ENCODE measurements around the gene PHF21A.
"Not testable (repeated sequence)": the region's sequence is repeated elsewhere in the genome, so short reads cannot be mapped to it uniquely, and the experiment has no call there.

The PHF21A gene

DNA sequence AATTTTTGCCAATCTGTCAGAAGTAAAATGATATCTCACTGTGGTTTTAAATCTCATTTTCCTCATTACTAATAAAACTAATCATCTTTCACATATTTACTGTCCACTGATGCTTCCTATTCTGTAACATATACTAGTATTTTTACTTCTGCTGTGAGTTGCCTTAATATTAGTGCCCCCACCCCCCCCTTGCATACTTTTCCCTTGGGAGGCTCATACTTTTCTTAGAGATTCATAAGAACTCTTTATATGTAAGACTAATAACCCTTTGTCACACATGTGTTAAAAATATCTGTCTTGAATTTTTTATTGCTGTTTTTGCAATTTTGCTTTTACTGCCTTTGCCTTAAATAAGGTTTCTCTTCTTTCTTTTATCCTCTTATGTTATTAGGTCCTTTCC is 87.2 kb downstream of the PHF21A start:
- DNase-seq (ENCODE audit: low spot score): no peak

DNA sequence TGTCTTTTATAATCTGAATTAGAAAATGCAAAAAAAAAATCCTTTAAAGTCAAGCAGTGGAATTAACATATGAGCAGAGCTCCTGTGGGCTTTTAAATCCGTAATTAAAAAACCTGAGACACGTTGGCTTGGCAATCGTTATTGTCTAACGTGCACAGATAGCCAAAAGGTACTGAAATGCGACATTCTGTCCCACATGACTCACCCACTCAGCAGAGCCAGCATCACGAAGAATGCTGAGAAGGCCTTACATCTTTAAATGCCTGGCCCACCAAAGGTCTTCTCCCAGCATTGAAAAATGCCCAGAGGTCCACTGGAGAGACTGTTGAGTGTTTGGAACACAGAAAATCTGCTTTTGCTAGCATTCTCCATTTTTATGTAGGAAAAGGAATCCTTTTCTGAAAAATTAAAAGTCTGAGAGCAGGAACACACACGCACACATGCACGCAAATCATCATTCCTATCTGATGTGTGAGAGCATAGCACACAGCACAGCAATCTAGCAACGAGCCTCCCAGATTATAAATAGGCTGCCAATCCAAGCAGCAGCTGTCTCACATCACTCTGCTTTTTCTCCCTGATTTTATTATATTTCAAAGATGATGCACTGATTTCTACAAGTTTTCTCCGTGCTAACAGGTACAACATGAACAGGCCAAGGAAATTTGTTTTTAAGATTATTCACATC is 94.5 kb downstream of the PHF21A start:
- DNase-seq (ENCODE audit: low spot score): no peak

DNA sequence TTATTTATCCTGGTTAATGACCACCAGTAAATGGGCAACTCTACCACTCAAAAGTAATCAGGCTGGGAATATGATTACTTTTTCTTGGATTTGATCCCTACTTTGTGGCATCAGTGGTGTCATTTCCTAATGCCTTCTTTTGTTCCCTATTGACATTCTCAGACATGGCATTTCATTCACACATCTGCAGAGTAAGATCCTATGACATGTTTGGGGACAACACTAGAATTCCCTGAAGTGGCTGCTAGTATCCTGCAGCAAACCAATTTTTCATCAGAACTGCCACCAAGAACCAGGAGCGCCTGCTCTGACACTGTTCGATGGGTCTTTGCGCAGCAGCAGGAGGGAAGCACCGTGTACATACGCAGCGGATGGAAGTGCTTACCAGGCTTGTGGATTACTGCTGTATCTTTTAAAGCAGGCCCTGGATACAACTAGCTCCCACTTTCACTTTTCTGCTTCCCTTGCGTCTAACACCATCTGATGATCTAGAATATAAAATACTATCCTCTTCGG is 101.1 kb downstream of the PHF21A start:
- DNase-seq (ENCODE audit: low spot score): no peak

DNA sequence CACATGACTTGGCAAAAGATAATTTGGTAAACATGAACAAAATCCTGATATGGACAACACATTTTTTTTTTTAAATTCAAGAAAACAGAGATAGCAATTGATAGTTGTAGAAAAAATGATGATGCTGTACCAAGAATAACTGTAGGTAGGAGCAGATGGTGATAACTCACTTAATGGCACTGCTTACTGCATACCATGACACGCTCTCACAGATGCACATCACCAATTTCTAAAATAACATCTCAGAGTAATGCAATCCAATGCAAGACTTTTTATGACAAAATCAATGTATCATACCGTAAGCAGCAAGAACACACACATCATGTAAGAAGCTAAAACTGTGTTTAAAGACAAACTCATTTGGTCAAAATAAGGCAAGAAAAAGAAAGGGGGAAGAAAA is 102.6 kb downstream of the PHF21A start:
- DNase-seq (ENCODE audit: low spot score): no peak

DNA sequence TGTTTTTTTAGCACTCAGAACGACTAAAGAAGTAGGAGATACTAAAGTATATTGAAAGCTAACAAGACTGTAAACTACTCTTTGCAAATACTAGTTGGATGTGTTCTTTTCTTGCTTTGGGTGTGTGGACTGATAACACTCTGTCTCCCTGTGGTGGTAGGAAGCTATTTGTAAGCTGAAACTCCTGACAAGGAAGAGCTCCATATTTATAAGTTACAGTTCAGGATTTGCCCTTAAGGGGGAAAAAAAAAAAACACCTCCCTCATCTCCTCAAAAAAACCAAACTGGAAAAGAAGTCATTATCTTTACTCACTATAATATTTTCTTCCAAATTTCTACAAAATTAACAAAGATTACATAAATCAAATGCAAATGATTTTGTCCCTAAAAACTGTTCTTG is 103.9 kb downstream of the PHF21A start:
- DNase-seq (ENCODE audit: low spot score): no peak

DNA sequence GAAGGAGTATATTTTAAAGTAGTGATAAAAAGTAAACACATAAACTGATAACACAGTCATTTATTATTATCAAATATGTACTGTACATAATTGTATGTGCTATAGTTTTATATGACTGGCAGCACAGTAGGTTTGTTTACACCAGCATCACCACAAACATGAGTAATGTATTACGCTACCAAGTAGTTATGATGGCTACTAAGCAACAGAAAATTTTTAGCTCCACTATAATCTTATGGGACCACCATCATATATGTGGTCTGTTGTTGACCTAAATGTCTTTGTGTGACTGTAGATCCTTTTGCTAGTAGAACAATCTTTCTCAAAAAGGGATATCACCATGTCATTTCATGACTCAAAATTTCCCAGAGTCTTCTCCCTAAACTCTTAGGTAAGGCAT is 105.3 kb downstream of the PHF21A start:
- DNase-seq (ENCODE audit: low spot score): no peak

DNA sequence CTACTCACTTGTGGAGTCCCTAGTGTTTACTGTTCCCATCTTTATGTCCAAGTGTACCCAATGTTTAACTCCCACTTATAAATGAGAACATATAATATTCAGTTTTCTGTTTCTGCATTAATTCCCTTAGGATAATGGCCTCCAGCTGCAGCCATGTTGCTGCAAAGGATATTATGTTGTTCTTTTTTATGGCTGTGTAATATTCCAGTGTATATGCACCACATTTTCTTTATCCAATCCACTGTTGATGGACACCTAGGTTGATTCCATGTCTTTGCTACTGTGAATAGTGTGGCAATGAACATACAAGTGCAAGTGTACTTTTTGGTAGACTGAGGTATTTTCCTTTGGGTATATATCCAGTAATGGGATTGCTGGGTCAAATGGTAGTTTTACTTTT is 107.1 kb downstream of the PHF21A start:
- not testable (repeated sequence) for DNase-seq (ENCODE audit: low spot score)

DNA sequence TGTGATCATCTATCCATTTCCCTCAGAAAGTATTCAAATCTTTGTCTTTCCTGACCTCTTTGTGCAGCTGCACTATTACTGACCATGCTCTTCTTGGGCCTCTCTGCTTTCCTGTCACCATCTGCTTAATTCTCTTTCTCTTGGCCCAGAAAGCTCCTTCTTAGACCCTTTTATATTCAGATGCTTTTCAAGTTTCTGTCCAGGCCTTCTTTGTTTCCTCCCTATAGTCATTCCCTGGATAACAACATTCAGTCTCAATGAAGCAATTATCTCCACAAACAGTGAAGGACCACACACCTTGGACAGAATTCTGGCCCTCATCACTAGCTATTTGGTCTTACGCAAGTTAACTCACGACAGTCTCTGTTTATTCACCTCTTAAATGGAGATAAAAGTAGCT is 109.1 kb downstream of the PHF21A start:
- no peak for DNase-seq (ENCODE audit: low spot score)

DNA sequence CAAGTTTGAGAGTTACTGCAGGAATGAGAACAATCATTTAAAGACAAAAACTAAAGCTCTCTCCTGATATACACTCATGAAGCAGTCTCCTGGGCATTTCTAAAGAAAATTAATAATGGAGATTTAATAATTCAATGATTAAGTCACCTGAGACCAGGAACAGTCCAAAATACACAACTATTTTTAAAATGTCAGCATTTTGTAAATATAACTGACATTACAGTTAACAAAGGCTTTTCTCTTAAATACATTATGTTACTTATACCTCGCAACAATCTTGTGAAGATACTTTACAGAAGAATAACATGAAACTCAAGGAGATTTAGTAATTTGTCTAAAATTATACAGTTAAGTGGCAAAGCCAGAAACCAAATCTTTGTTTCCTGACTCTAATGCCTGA is 111.2 kb downstream of the PHF21A start:
- DNase-seq (ENCODE audit: low spot score): no peak

DNA sequence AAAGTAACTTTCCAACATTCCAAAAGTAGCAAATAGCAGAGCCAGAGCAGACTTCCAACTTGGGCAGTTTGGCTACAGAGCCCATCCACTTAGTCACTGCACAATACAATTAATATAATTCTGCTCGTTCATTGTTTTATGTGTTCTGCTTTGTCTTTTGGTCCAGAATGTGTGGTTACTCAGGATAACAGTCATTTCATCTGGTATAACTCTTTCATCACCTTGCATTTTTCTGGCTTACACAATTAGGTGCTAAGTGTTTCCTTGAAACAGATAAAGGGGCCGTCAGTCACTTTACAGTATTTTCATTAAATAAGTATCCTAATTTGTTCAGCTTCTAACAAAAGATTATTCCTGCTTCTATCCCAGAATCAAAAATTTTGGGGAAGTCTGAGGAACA is 111.6 kb downstream of the PHF21A start:
- DNase-seq (ENCODE audit: low spot score): no peak

DNA sequence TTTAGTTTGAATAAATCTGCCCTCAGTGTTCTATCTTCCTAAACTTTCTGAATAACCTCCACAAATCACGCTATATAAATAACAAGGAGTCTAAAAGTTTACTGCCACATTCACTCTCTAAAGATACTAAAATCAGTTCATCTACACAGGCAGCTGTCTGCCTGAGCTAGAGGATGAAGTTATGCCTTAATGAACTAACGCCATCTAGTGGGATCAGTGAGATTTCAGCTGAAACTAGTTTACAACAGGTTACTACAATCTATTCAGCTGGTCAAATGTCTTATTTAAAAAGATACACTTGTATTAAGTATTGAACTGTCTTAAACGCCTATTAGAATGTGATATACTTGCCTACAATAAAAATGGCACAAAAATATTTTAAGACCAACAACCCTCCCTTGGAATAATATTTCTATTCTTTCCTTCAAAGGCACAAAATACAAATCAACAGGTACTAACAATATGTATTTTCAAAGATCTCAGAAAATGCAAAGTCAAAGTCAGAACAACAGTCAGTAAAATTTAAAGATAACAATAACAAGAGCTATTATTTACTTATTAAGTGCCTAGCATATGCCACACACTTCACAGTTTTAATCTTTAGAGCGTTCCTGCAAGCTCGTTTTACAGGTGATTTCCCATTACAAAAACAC is 114.7 kb downstream of the PHF21A start:
- DNase-seq (ENCODE audit: low spot score): peak; percentile 84

DNA sequence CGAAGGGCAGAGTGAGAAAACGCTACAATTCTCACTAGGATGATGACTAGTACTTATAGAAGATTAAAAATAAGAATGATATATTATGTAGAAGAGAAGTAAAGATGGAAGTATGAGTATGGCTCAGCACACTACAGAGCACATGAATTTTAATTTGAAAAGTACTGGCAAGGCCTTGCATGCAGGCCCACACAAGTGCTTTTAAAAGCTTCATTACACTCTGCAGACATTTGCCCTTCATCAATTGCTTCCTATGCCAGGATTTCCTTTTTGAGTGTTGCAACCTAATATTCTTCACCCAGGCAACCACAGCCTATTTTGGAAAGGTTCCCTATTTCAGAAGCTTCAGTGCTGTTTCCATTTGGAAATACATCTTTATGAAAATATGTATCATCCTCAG is 117.7 kb downstream of the PHF21A start:
- no peak for DNase-seq (ENCODE audit: low spot score)

DNA sequence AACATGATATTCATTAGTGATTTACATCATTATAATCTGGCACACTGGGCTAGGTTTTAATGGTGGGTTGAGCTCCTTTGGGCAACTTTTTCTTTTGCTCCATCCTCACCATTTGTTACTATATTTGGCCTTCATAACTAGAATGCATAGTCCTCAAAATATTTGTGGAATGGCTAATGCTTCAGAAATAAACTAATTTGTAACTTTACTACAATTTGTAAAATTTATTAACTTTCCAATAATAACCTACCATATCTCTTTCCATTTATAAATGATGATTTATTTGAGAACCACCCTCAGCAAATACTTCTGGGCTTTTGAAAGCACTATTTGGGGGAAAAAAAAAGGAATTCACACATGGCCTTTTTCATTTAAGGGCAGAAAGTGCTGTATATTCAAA is 119.1 kb downstream of the PHF21A start:
- no peak for DNase-seq (ENCODE audit: low spot score)

DNA sequence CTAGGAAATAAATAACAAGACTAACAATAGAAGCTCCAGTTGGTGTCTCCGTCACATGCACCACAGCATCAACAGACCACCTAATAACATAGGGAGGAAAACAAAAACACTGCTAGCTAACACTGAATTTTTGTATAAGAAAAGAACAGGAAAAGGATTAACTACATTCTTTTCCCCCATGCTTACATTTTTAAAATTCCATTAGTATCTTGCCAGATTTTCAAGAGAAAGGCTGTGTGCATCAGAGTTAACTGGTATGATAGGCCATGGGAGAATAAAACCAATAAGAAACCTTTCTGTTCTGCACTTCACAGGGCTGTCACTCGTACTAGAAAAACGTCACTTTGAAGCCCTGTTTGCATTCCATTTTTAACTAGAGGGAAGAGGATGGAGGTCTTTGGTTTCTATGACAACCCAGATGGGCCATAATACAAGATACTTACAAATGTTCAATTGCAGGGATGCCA is 119.8 kb downstream of the PHF21A start:
- no peak for DNase-seq (ENCODE audit: low spot score)

DNA sequence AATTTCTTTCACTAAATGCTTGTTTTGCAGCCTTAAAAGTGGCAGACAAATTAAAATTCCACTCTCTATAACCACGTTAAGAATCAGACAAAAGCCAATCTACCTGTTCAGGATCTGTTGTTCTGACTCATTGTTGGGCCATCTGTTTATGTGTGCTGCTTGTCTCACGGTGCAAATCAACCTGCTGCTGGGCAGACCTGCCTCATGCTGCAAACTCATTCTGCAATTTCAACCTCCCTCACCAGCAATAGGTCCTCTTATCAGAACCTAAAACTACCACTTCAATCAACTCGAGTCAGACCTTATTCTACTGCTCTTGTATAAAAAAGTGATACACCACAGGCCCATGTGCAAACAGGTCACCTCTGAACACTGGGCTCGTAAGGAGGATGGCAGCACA is 123.7 kb downstream of the PHF21A start:
- no peak for DNase-seq (ENCODE audit: low spot score)

DNA sequence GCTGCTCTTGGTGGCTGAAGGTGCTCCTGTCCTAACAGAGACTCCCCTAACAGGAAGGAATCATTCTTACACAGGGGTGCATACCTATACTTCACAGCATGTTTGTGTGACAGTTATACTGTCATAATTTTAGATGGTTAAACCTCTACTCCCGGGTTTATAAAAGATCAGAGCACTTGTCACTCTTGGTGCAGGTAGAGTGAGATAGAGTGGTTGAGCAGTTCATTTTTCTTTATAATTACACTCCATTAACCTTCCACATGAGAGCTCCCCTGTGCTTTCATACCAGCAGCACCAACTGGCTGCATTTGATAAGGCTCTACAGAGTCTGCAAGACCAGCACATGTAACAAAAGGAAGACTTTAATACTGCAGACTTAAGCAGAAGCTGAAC is 125.9 kb downstream of the PHF21A start:
- DNase-seq (ENCODE audit: low spot score): no peak

DNA sequence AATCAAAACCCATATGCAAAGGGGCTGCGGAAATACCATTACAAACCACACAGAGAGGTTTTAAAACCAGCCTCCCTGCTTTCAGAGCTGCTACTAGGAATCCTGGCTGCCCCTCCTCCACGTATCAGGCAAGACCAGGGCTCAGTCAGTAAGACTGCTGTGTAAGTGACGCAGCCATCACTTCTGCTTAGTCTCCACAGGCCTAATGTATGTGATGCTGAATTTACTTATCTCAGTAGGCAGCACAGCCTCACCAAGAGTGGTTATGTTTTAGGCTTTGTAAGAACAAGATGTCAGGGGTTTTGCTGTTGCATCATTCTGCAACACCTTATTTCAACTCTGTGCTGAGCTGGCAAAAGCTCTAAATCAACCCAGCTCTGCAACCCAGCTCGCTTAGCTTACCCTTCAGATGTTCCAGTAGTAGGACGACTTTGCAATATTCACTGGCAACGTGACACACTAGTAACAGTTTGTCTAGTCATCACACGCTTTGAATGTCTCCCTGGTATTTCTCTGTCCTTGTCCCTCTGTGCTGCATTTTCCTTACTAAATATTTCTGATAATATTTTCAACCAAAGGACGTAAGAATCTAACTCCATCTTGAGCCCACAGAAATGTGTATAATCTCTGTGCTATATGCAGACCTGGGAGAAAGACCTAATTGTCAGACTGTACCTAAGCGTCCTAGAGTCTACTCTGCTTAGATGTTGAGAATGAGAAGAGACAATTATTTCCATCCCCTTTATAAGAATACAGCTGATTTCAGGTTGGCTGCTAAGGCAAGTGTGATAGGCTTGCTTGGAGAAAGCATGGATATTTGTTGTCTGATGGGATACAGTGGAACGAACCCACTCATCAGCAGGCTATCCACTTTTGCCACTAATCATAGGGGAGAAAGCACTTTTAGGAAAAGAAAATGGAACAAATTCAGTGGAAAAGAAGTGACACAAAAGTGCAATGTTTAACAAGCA is 126.6 kb downstream of the PHF21A start:
- DNase-seq (ENCODE audit: low spot score): no peak

DNA sequence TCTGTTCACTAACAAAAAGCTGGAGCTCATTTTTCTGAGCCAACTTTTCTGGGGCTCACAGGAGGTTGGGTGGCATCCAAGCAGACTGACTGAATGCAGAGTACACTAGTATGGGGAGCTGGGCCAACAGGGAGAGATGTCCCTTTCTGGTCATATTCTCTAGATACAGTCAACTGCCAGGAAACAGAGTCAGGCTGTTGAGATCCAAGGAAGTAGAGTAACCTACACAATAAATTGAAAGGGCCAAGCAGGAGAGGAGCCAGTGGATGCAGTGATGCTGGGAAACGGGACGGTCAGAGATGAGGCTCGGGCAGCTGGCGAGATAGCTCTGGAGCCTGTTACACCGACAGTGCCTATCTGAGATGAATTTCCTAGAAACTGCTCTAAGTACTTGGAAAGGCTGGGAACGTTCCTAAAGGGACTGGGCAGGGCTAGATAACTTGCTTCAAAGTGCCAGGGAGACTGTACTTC is 127.7 kb downstream of the PHF21A start:
- DNase-seq (ENCODE audit: low spot score): no peak

DNA sequence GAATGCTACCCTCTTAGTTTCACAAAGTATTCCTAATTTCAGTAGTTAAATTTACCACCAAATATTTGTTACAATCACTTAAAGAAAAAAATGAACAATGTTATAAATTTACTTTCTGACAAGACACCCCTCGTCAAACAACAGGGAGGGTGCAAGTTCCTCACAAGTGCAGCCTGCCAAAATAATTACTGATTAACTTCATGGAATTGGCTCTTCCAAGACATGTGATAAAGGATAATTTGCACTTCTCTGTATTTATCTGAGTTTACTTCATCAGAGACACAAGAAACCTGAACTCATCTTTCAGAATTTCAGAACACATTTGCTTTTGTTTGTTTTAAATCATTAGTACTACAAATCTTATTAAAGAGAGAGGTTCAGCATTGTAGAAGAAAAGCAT is 132.3 kb downstream of the PHF21A start:
- DNase-seq (ENCODE audit: low spot score): no peak

DNA sequence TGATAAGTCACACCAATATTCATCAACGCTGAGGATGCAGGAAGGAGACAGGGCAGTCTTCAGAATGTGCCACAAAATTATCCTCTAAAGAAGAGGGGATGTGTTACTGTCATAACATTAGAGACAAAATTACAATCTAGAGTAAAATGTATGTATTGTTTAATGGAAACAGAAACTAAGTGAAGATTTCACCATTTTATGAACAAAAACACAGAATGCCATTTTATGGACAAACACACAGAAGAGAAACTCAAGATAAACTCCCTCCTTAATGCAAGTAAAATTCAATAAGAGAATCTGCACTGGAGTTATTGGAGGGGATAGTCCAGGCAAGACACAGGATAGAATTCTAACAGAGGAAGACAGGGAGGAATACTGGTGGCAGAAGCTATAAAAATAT is 136.0 kb downstream of the PHF21A start:
- no peak for DNase-seq (ENCODE audit: low spot score)

DNA sequence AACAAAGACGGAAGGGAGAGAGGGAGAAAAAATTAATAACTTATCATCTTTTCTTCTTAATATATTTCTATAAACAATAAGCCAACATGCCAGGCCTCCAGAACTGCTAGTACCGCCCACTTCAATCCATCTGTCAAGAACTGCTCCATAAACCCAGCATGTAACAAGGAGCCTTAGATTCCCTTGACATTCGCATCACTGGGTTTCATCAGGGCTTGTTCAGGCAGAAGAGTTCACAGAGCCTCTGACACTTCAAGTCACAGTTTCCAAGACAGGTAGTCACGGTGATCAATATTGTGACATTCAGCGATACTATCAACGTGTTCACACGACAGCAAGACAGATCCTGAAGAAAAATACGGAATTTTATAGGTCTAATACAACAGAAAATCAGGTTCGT is 137.1 kb downstream of the PHF21A start:
- no peak for DNase-seq (ENCODE audit: low spot score)

DNA sequence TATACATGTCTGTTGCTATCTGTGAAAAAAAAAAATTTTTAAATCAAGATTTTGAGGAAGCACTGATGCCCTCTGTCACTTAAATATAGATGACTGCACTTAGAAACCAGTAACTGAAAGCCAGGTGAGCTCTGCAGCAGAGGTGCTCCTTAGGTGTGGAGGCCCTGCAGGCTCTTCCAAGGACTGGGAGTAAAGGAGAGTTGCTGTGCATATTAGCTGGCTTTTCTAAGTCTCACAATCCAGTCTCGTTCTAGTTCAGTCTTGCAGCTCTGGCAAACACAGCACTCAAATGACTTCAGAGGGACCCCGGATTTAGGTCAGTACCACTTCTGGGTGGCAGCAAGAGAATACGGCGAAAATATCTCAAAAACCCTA is 137.8 kb downstream of the PHF21A start:
- DNase-seq (ENCODE audit: low spot score): no peak
